Neural crest cell (in vitro differentiated cells): ENCODE measurements around the gene FOXL2NB. TPM values are rescaled to one million over a fixed set of nuclear protein-coding genes. Genes with fewer than 3 reads are reported as not detected.

Experiments used
- DNase-seq: peaks from one replicate; pipeline ENCODE4 v3.0.0; 2021; ENCODE audit warnings: low read depth, mixed read lengths, low spot score
- H3K27ac Mint-ChIP-seq: one replicate; pipeline ENCODE4 v1.8.0; 2021; ENCODE audit warnings: mild to moderate bottlenecking, mixed read lengths; ENCODE audit not compliant: unreplicated experiment
- H3K27me3 Mint-ChIP-seq: 2 replicates; pipeline ENCODE4 v1.8.0; 2021; ENCODE audit warnings: low read depth, mild to moderate bottlenecking, mixed read lengths
- H3K36me3 Mint-ChIP-seq: 2 replicates; pipeline ENCODE4 v1.8.0; 2021; ENCODE audit warnings: low read depth, mild to moderate bottlenecking, mixed read lengths
- H3K4me1 Mint-ChIP-seq: 2 replicates; pipeline ENCODE4 v1.8.0; 2021; ENCODE audit warnings: mixed read lengths
- H3K4me3 Mint-ChIP-seq: one replicate; pipeline ENCODE4 v1.8.0; 2021; ENCODE audit warnings: mild to moderate bottlenecking, mixed read lengths
- H3K9me3 Mint-ChIP-seq: 2 replicates; pipeline ENCODE4 v1.8.0; 2021; ENCODE audit warnings: mixed read lengths
- total RNA-seq: library from RNA; stranded (reverse); gene quantifications from 2 replicates; pipeline ENCODE4 v1.2.1, GENCODE V29; 2021
- TF ChIP-seq, protein P1 (sequence below): fragments of 200-600 bp; sonication (generic); conservative IDR thresholded peaks from 2 replicates; pipeline ENCODE4 v1.5.0; 2021; ENCODE audit warnings: antibody characterized with exemption, mild to moderate bottlenecking

FOXL2NB gene
- total RNA-seq, 1 donor from 2014 or later = not detected

DNA sequence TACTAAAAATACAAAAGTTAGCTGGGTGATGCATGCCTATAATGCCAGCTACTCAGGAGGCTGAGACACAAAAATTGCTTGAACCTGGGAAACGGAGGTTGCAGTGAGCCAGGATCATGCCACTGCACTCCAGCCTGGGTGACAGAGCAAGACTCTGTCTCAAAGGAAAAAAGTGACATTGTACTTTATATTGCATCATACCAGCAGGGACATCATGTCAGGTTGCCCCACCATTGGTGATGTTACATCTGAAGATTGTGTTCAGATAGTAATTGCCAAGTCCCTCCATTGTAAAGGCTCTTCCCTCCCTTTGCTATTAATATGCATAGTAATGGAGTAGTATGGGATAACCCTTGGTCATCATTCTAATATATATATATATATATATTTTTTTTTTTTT is 44.8 kb upstream of the FOXL2NB start:
- Mint-ChIP-seq H3K4me3 (no peak overlapping the region), H3K27ac (no peak overlapping the region), H3K27me3 (no peaks in the 10 kb centered on the region), H3K4me1 (no peaks in the 10 kb centered on the region), H3K36me3 (no peaks in the 10 kb centered on the region), H3K9me3 (no peaks in the 10 kb centered on the region)
- TF ChIP-seq, protein P1, sequence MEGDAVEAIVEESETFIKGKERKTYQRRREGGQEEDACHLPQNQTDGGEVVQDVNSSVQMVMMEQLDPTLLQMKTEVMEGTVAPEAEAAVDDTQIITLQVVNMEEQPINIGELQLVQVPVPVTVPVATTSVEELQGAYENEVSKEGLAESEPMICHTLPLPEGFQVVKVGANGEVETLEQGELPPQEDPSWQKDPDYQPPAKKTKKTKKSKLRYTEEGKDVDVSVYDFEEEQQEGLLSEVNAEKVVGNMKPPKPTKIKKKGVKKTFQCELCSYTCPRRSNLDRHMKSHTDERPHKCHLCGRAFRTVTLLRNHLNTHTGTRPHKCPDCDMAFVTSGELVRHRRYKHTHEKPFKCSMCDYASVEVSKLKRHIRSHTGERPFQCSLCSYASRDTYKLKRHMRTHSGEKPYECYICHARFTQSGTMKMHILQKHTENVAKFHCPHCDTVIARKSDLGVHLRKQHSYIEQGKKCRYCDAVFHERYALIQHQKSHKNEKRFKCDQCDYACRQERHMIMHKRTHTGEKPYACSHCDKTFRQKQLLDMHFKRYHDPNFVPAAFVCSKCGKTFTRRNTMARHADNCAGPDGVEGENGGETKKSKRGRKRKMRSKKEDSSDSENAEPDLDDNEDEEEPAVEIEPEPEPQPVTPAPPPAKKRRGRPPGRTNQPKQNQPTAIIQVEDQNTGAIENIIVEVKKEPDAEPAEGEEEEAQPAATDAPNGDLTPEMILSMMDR = no peak
- no peak for DNase-seq

DNA sequence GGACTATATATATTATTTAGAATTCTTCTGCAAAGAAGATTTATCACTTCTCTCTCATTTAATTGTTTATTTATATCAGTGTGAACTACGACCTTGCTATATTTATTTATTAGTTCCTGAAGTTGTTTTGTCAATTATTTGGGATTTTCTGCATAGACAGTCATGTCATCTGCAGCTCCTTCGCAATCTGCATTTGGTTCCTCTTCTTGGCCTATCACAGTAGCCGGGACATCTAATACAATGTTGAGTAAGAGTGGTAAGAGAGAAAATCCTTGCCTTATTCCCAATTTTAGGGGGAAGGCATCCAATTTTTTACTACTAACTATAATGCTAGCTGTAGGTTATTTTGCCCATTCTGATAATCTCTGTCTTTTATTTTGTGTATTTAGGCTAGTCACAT is 39.5 kb upstream of the FOXL2NB start:
- TF ChIP-seq, protein P1 = no peak
- no peak overlapping the region for H3K4me3 Mint-ChIP-seq
- DNase-seq = no peak
- H3K4me1 Mint-ChIP-seq = no peaks in the 10 kb centered on the region
- H3K27me3 Mint-ChIP-seq = no peaks in the 10 kb centered on the region
- no peaks in the 10 kb centered on the region for H3K36me3 Mint-ChIP-seq
- H3K9me3 Mint-ChIP-seq = no peaks in the 10 kb centered on the region
- no peak overlapping the region for H3K27ac Mint-ChIP-seq

DNA sequence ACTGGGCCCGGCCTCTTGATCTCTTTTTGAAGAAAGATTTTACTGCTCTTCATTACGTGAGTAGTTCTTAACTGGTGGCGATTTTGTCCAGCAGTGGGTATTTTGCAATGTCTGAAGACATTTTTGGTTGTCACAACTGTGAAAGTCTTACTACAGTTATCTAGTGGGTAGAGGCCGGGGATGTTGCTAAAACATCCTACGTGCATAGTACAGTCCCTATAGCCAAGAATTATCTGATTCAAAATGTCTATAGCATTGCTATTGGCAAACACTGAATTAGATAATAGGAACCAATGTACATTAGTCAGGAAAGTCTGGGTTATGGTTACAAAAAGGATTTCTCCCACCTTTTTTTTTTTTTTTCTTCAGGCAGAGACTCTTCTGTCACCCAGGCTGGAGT is 38.2 kb upstream of the FOXL2NB start:
- no peak for DNase-seq
- Mint-ChIP-seq H3K27me3 (no peaks in the 10 kb centered on the region), H3K36me3 (no peaks in the 10 kb centered on the region), H3K4me3 (no peak overlapping the region), H3K9me3 (no peaks in the 10 kb centered on the region), H3K4me1 (no peaks in the 10 kb centered on the region), H3K27ac (no peak overlapping the region)
- TF ChIP-seq, protein P1 = no peak

DNA sequence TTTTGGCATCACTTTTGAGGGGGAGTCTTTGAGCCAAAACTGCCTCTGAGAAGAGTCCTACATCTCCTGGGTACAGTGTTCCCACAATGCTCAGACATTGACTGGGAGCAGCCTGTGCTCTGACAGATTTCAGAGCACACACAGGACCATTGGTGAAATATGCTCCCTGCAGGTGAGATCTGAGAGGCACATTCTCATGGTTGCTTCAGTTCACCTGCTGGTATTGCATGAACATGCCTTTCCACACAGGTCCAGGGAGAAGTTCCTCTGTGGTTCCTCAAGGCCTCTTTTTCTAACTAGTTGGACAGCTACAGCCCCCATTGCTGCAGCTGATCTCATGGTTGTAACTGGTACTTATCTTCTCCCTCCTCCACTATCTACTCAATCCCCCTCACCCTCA is 37.1 kb upstream of the FOXL2NB start:
- Mint-ChIP-seq H3K27me3 (peaks cover 1% of the 10 kb centered on the region), H3K9me3 (no peaks in the 10 kb centered on the region), H3K4me3 (no peak overlapping the region), H3K27ac (no peak overlapping the region), H3K4me1 (peaks cover 1% of the 10 kb centered on the region), H3K36me3 (no peaks in the 10 kb centered on the region)
- DNase-seq = no peak
- TF ChIP-seq, protein P1 = no peak

DNA sequence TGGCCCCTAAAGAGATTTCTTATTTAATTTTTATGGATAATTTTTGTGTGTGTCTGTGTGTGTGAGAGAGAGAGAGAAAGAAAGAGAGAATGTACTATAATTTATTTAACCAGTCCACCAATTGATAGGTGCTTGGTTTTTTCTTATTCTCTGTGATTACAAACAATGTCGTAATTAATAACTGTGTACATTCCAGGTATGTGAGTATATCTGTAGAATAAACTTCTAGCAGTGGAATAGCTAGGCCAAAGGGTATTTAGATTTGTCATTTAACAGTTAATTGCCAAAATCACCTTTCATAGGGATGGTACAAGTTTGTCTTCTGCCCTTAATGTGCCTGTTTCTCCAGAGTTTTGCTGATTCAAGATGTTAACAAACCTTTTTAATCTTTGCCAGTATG is 35.4 kb upstream of the FOXL2NB start:
- no peak overlapping the region for H3K4me3 Mint-ChIP-seq
- peaks cover 5% of the 10 kb centered on the region for H3K4me1 Mint-ChIP-seq
- TF ChIP-seq, protein P1 = no peak

DNA sequence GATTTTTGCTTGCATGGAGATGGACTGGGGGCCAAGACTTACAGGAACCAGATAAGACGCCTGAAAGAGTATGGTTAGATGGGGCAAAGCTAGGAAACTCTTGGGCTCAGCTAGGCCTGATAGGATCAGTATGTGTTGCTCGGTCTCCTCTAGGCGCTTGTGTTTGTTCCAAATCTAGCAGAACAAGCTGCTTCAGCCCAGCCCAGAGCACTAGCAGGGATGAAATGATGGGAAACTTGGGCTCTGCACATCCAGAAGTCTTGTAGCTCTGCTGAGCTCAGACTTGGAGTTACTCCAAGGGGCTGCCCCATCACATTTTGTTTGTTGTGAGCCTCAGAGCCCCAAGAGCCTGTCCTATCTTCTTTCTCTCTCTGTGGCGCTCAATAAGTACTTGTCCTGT is 34.8 kb upstream of the FOXL2NB start:
- no peaks in the 10 kb centered on the region for H3K36me3 Mint-ChIP-seq
- DNase-seq = no peak
- H3K27ac Mint-ChIP-seq = no peak overlapping the region
- no peak overlapping the region for H3K4me3 Mint-ChIP-seq
- H3K27me3 Mint-ChIP-seq = peaks cover 7% of the 10 kb centered on the region
- TF ChIP-seq, protein P1 = no peak
- no peaks in the 10 kb centered on the region for H3K9me3 Mint-ChIP-seq
- peaks cover 5% of the 10 kb centered on the region for H3K4me1 Mint-ChIP-seq

More for the DNA sequence above, 35.4 kb upstream of the FOXL2NB start:
- no peaks in the 10 kb centered on the region for H3K36me3 Mint-ChIP-seq
- no peak for DNase-seq
- H3K27me3 Mint-ChIP-seq = peaks cover 4% of the 10 kb centered on the region
- no peaks in the 10 kb centered on the region for H3K9me3 Mint-ChIP-seq
- no peak overlapping the region for H3K27ac Mint-ChIP-seq
